B cell (primary cell): ENCODE data around the gene UCMA. TPM values are rescaled to one million over a fixed set of nuclear protein-coding genes. Genes with fewer than 3 reads are reported as not detected.

Experiments
- ATAC-seq: fragments of 200-7000 bp; cut with Tn5 transposase; one replicate; pipeline ENCODE4 v1.10.0; 2021; ENCODE audit warnings: low read depth, mild to moderate bottlenecking, moderate number of reproducible peaks, moderate library complexity
- CTCF ChIA-PET: fragments of 350-600 bp; sonication (Branson Sonifier 250); formaldehyde crosslinking; loops from one replicate; lab custom pipeline; 2021; ENCODE audit warnings: antibody characterized with exemption, inconsistent platforms; lab: Charles Lee
- POLR2A ChIA-PET: fragments of 350-600 bp; sonication (Branson Sonifier 250); formaldehyde crosslinking; loops from one replicate; lab custom pipeline; 2021; ENCODE audit warnings: antibody characterized with exemption; lab: Charles Lee
- DNase-seq: peaks from one replicate; pipeline ENCODE4 v3.0.0; 2013
- H2AFZ ChIP-seq: 2 replicates; pipeline ENCODE4 v1.6.1; 2012; ENCODE audit warnings: mild to moderate bottlenecking, low read depth, low read length; ENCODE audit not compliant: insufficient read depth, poor library complexity, severe bottlenecking
- H3K27ac ChIP-seq, 2 donors: 1 replicate in 1 of 2; 2 replicates in 1 of 2; pipeline ENCODE4 v1.5.1; 2012 to 2013; ENCODE audit warnings: low read length in 2 of 2, mild to moderate bottlenecking in 2 of 2, moderate library complexity in 1 of 2
- H3K27me3 ChIP-seq, 4 experiments: fragments of 200-600 bp in 1 of 4; sonication (generic) in 1 of 4; replicated peaks in 1 of 4; 1 replicate in 2 of 4; 2 replicates in 2 of 4; pipeline versions ENCODE4 v1.6.1 to v1.7.0; 2013 to 2016; ENCODE audit warnings: low read length in 3 of 4, mild to moderate bottlenecking in 2 of 4, mixed read lengths in 1 of 4, moderate library complexity in 1 of 4; ENCODE audit not compliant: insufficient read depth in 4 of 4, control insufficient read depth in 3 of 4; ENCODE audit errors: control extremely low read depth in 1 of 4
- H3K36me3 ChIP-seq, 2 experiments: replicated peaks in 1 of 2; 1 replicate in 1 of 2; 2 replicates in 1 of 2; pipeline versions ENCODE4 v1.6.1 to v1.7.1; 2013; ENCODE audit warnings: low read length in 1 of 2; ENCODE audit not compliant: insufficient read depth in 2 of 2, control insufficient read depth in 1 of 2; ENCODE audit errors: control extremely low read depth in 1 of 2, extremely low read depth in 1 of 2
- H3K4me1 ChIP-seq, 2 donors: fragments of 200-600 bp in 1 of 2; sonication (generic) in 1 of 2; 1 replicate in 1 of 2; 2 replicates in 1 of 2; pipeline versions ENCODE4 v1.5.1 to v1.6.1; 2013 to 2017; ENCODE audit warnings: low read length in 2 of 2; ENCODE audit not compliant: control insufficient read depth in 2 of 2, insufficient read depth in 2 of 2
- H3K4me2 ChIP-seq: replicated peaks from 2 replicates; pipeline ENCODE3; 2012; ENCODE audit warnings: mild to moderate bottlenecking, low read depth, low read length; ENCODE audit not compliant: poor library complexity, severe bottlenecking
- H3K4me3 ChIP-seq, 5 experiments: fragments of 200-600 bp in 1 of 5; sonication (generic) in 1 of 5; 1 replicate in 3 of 5; 2 replicates in 2 of 5; pipeline versions ENCODE4 v1.5.1 to v1.7.0; 2011 to 2016; ENCODE audit warnings: low read length in 4 of 5, mild to moderate bottlenecking in 4 of 5, low read depth in 2 of 5, control low read depth in 1 of 5, moderate library complexity in 1 of 5; ENCODE audit not compliant: insufficient read depth in 1 of 5; ENCODE audit errors: control extremely low read depth in 1 of 5, extremely low read depth in 1 of 5
- H3K79me2 ChIP-seq: fragments of 200-600 bp; sonication (generic); one replicate; pipeline ENCODE4 v1.6.0; 2016; ENCODE audit warnings: low read length; ENCODE audit not compliant: control insufficient read depth, insufficient read depth
- H3K9ac ChIP-seq: fragments of 200-600 bp; sonication (generic); 2 replicates; pipeline ENCODE4 v1.6.1; 2017; ENCODE audit warnings: mild to moderate bottlenecking, low read length, moderate library complexity
- H3K9me3 ChIP-seq, 3 donors: one replicate each; pipeline versions ENCODE4 v1.6.1 to v1.7.1; 2013; ENCODE audit warnings: low read length in 2 of 3; ENCODE audit not compliant: control insufficient read depth in 2 of 3, insufficient read depth in 1 of 3; ENCODE audit errors: control extremely low read depth in 1 of 3
- H4K20me1 ChIP-seq: 2 replicates; pipeline ENCODE4 v1.6.0; 2012; ENCODE audit warnings: mild to moderate bottlenecking, low read length; ENCODE audit not compliant: insufficient read depth, control insufficient read depth, poor library complexity, severe bottlenecking
- H3K27ac Mint-ChIP-seq: one replicate; pipeline ENCODE4 v1.8.0; 2021; ENCODE audit warnings: mixed read lengths
- H3K27me3 Mint-ChIP-seq: one replicate; pipeline ENCODE4 v1.8.0; 2021; ENCODE audit warnings: mixed read lengths
- H3K4me1 Mint-ChIP-seq: one replicate; pipeline ENCODE4 v1.8.0; 2021; ENCODE audit warnings: mixed read lengths
- H3K4me3 Mint-ChIP-seq: one replicate; pipeline ENCODE4 v1.8.0; 2021; ENCODE audit warnings: mixed read lengths
- H3K9me3 Mint-ChIP-seq: one replicate; pipeline ENCODE4 v1.8.0; 2022; ENCODE audit warnings: mixed read lengths; ENCODE audit not compliant: insufficient read depth
- CTCF ChIP-seq: fragments of 200-600 bp; IDR thresholded peaks from one replicate; pipeline ENCODE4 v1.8.0; 2022; ENCODE audit warnings: antibody characterized with exemption, mild to moderate bottlenecking
- EZH2 ChIP-seq: IDR thresholded peaks from 2 replicates; pipeline ENCODE4 v1.6.1; 2012; ENCODE audit warnings: borderline replicate concordance, low read depth, mild to moderate bottlenecking, moderate library complexity, low read length; ENCODE audit not compliant: insufficient read depth, poor library complexity, severe bottlenecking
- WGBS: methylation state at CpG from one replicate; pipeline ENCODE4 v1.1.5; 2013; ENCODE audit warnings: missing lambda C conversion rate; ENCODE audit not compliant: insufficient coverage; 5-methylcytosine and 5-hydroxymethylcytosine counted together
- intact Hi-C: fragments of 100-400 bp; cut with micrococcal nuclease; formaldehyde crosslinking; loops from one replicate; pipeline ENCODE4 v1.10.0; 2022
- polyA plus RNA-seq: library from polyadenylated mRNA; depleted of rRNA; stranded (reverse); fragments of >200 nt; gene quantifications from 2 replicates; pipeline ENCODE4 v1.2.3, GENCODE V29; 2012
- total RNA-seq, 2 donors: library from RNA; stranded (reverse); fragments of 120-200 nt in 1 of 2; gene quantifications; 1 replicate in 1 of 2; 2 replicates in 1 of 2; pipeline versions ENCODE4 v1.2.3 to v1.2.4, GENCODE V29; 2013 to 2022

The UCMA gene
- total and polyA plus RNA-seq, 2 donors (not counting 1 experiment from before 2014, with no cell fraction given), result not detected

GRCh38 chr10:13190816-13191215, 43.4 kb downstream of the UCMA start:
- ChIA-PET POLR2A (no interaction called here), CTCF (no interaction called here)
- WGBS, result no CpG with 5 or more reads among the region's 3 CpGs
- Histone ChIP-seq H3K4me1 (no peaks in the 10 kb centered on the region), H3K9me3 (no peaks in the 10 kb centered on the region), H4K20me1 (no peaks in the 10 kb centered on the region), H3K27me3 (no peaks in the 10 kb centered on the region), H2AFZ (no peak overlapping the region), H3K4me3 (no peak overlapping the region), H3K79me2 (no peaks in the 10 kb centered on the region), H3K4me2 (no peak overlapping the region), H3K27ac (no peak overlapping the region), H3K9ac (no peak overlapping the region), H3K36me3 (no peaks in the 10 kb centered on the region)
- H3K27me3 Mint-ChIP-seq, result no peaks in the 10 kb centered on the region
- DNase-seq (no peak), ATAC-seq (no peak)
- no peak for TF ChIP-seq CTCF
- no peak for TF ChIP-seq EZH2
- no peak overlapping the region for H3K27ac Mint-ChIP-seq
- H3K4me3 Mint-ChIP-seq, result no peak overlapping the region
- no peaks in the 10 kb centered on the region for H3K9me3 Mint-ChIP-seq
- intact Hi-C loops, result no loop called here
- no peaks in the 10 kb centered on the region for H3K4me1 Mint-ChIP-seq

- intact Hi-C loops, result no loop called here
- Histone ChIP-seq H2AFZ (no peak overlapping the region), H4K20me1 (no peaks in the 10 kb centered on the region), H3K36me3 (no peaks in the 10 kb centered on the region), H3K79me2 (no peaks in the 10 kb centered on the region), H3K9ac (no peak overlapping the region), H3K4me3 (no peak overlapping the region), H3K9me3 (no peaks in the 10 kb centered on the region), H3K4me1 (no peaks in the 10 kb centered on the region), H3K4me2 (no peak overlapping the region), H3K27ac (no peak overlapping the region), H3K27me3 (no peaks in the 10 kb centered on the region)
- ATAC-seq (no peak), DNase-seq (no peak)
- H3K4me3 Mint-ChIP-seq, result no peak overlapping the region
- whole genome bisulfite sequencing, result no CpG with 5 or more reads among the region's 4 CpGs
- H3K9me3 Mint-ChIP-seq, result no peaks in the 10 kb centered on the region
- H3K27me3 Mint-ChIP-seq, result no peaks in the 10 kb centered on the region
- no peak overlapping the region for H3K27ac Mint-ChIP-seq
- POLR2A ChIA-PET, result no interaction called here
- CTCF ChIA-PET, result no interaction called here
- TF ChIP-seq CTCF (no peak), EZH2 (no peak)
- no peaks in the 10 kb centered on the region for H3K4me1 Mint-ChIP-seq
These were observed 44.2 kb downstream of the UCMA start for GRCh38 chr10:13189961-13190360.
